Measurements from ENCODE around the gene KPNA5. TPM values are rescaled to one million over a fixed set of nuclear protein-coding genes. Genes with fewer than 3 reads are reported as not detected.

KPNA5 gene
- total RNA-seq, 1 experiment from 2014 or later, result 12.2 TPM

DNA sequence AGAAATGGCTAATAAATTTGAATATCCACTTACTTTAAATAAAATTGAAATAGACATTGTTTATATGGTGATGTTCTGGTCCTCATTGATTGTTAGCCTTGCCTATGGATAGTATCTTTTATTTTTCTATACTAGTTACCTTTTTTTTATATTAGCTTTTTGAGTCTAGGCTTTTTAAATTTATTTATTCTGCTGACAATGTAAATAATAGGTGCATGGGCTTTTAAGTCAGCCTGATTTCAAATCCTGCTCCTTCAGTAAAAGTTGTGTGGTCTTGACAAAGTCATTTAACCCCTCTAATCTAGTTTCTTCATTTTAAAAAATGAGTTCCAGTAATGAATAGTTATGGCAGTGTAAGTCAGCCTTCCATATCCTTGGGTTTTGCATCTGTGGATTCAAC lies 45.9 kb downstream of the KPNA5 start (continued):
- TF ChIP-seq, protein P1, sequence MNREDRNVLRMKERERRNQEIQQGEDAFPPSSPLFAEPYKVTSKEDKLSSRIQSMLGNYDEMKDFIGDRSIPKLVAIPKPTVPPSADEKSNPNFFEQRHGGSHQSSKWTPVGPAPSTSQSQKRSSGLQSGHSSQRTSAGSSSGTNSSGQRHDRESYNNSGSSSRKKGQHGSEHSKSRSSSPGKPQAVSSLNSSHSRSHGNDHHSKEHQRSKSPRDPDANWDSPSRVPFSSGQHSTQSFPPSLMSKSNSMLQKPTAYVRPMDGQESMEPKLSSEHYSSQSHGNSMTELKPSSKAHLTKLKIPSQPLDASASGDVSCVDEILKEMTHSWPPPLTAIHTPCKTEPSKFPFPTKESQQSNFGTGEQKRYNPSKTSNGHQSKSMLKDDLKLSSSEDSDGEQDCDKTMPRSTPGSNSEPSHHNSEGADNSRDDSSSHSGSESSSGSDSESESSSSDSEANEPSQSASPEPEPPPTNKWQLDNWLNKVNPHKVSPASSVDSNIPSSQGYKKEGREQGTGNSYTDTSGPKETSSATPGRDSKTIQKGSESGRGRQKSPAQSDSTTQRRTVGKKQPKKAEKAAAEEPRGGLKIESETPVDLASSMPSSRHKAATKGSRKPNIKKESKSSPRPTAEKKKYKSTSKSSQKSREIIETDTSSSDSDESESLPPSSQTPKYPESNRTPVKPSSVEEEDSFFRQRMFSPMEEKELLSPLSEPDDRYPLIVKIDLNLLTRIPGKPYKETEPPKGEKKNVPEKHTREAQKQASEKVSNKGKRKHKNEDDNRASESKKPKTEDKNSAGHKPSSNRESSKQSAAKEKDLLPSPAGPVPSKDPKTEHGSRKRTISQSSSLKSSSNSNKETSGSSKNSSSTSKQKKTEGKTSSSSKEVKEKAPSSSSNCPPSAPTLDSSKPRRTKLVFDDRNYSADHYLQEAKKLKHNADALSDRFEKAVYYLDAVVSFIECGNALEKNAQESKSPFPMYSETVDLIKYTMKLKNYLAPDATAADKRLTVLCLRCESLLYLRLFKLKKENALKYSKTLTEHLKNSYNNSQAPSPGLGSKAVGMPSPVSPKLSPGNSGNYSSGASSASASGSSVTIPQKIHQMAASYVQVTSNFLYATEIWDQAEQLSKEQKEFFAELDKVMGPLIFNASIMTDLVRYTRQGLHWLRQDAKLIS (CRISPR knock-in tag; IDR thresholded peaks at IDR 0.05; ENCODE audit: borderline replicate concordance), result no peak
- no peak for TF ChIP-seq TEAD1 (CRISPR knock-in tag; IDR thresholded peaks at IDR 0.05)

- Mint-ChIP-seq H3K4me1 (no peaks in the 10 kb centered on the region), H3K4me3 (no peak overlapping the region), H3K27me3 (ENCODE audit: low read depth) (no peaks in the 10 kb centered on the region), H3K36me3 (peaks cover 18% of the 10 kb centered on the region), H3K9me3 (no peaks in the 10 kb centered on the region), H3K27ac (no peak overlapping the region)
- no peak for TF ChIP-seq ZNF317 (CRISPR knock-in tag; IDR thresholded peaks at IDR 0.05; ENCODE audit: borderline replicate concordance, low read depth)
- TF ChIP-seq FOXJ3 (CRISPR knock-in tag; IDR thresholded peaks at IDR 0.05; ENCODE audit: borderline replicate concordance), result no peak
- TF ChIP-seq EMX1 (CRISPR knock-in tag; IDR thresholded peaks at IDR 0.05), result no peak
- TF ChIP-seq ESRRA (CRISPR knock-in tag; IDR thresholded peaks at IDR 0.05; ENCODE audit: borderline replicate concordance), result no peak
- TF ChIP-seq TCF7 (CRISPR knock-in tag; IDR thresholded peaks at IDR 0.05; ENCODE audit: low read depth), result no peak
- TF ChIP-seq FOXK1 (CRISPR knock-in tag; IDR thresholded peaks at IDR 0.05), result no peak
- no peak for TF ChIP-seq IRF1 (CRISPR knock-in tag; IDR thresholded peaks at IDR 0.05)
- no peak for TF ChIP-seq ZSCAN18 (CRISPR knock-in tag; IDR thresholded peaks at IDR 0.05)
- no peak for TF ChIP-seq AR (CRISPR knock-in tag; IDR thresholded peaks at IDR 0.05)
- no peak for TF ChIP-seq E2F1 (CRISPR knock-in tag; IDR thresholded peaks at IDR 0.05)
- TF ChIP-seq, protein P2, sequence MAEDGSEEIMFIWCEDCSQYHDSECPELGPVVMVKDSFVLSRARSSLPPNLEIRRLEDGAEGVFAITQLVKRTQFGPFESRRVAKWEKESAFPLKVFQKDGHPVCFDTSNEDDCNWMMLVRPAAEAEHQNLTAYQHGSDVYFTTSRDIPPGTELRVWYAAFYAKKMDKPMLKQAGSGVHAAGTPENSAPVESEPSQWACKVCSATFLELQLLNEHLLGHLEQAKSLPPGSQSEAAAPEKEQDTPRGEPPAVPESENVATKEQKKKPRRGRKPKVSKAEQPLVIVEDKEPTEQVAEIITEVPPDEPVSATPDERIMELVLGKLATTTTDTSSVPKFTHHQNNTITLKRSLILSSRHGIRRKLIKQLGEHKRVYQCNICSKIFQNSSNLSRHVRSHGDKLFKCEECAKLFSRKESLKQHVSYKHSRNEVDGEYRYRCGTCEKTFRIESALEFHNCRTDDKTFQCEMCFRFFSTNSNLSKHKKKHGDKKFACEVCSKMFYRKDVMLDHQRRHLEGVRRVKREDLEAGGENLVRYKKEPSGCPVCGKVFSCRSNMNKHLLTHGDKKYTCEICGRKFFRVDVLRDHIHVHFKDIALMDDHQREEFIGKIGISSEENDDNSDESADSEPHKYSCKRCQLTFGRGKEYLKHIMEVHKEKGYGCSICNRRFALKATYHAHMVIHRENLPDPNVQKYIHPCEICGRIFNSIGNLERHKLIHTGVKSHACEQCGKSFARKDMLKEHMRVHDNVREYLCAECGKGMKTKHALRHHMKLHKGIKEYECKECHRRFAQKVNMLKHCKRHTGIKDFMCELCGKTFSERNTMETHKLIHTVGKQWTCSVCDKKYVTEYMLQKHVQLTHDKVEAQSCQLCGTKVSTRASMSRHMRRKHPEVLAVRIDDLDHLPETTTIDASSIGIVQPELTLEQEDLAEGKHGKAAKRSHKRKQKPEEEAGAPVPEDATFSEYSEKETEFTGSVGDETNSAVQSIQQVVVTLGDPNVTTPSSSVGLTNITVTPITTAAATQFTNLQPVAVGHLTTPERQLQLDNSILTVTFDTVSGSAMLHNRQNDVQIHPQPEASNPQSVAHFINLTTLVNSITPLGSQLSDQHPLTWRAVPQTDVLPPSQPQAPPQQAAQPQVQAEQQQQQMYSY (CRISPR knock-in tag; IDR thresholded peaks at IDR 0.05), result no peak
- TF ChIP-seq ATF1 (CRISPR knock-in tag; IDR thresholded peaks at IDR 0.05), result no peak
- TF ChIP-seq IRF2 (CRISPR knock-in tag; IDR thresholded peaks at IDR 0.05; ENCODE audit: borderline replicate concordance, low read depth), result no peak
- TF ChIP-seq, protein P3, sequence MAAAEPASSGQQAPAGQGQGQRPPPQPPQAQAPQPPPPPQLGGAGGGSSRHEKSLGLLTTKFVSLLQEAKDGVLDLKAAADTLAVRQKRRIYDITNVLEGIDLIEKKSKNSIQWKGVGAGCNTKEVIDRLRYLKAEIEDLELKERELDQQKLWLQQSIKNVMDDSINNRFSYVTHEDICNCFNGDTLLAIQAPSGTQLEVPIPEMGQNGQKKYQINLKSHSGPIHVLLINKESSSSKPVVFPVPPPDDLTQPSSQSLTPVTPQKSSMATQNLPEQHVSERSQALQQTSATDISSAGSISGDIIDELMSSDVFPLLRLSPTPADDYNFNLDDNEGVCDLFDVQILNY (CRISPR knock-in tag; IDR thresholded peaks at IDR 0.05), result no peak
- no peak for TF ChIP-seq ERG (CRISPR knock-in tag; IDR thresholded peaks at IDR 0.05)
- TF ChIP-seq, protein P4, sequence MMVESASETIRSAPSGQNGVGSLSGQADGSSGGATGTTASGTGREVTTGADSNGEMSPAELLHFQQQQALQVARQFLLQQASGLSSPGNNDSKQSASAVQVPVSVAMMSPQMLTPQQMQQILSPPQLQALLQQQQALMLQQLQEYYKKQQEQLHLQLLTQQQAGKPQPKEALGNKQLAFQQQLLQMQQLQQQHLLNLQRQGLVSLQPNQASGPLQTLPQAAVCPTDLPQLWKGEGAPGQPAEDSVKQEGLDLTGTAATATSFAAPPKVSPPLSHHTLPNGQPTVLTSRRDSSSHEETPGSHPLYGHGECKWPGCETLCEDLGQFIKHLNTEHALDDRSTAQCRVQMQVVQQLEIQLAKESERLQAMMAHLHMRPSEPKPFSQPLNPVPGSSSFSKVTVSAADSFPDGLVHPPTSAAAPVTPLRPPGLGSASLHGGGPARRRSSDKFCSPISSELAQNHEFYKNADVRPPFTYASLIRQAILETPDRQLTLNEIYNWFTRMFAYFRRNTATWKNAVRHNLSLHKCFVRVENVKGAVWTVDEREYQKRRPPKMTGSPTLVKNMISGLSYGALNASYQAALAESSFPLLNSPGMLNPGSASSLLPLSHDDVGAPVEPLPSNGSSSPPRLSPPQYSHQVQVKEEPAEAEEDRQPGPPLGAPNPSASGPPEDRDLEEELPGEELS (CRISPR knock-in tag; IDR thresholded peaks at IDR 0.05), result no peak
- no peak for DNase-seq (ENCODE audit: low spot score)
- ChIA-PET CTCF (no interaction called here), POLR2A (no interaction called here)
- ATAC-seq, result no peak
Observed at GRCh38 chr6:116730513-116730912, 49.5 kb downstream of the KPNA5 start.
